Ishikawa (cell line): ENCODE results near the gene TLE6.

Experiments used
- CEBPB ChIP-seq: IDR thresholded peaks from 2 replicates; pipeline ENCODE4 v1.6.1; 2012
- CREB1 ChIP-seq: IDR thresholded peaks from 2 replicates; pipeline ENCODE4 v1.6.1; 2012; ENCODE audit warnings: low read depth
- EGR1 ChIP-seq: IDR thresholded peaks from 2 replicates; pipeline ENCODE4 v1.6.1; 2012
- EP300 ChIP-seq: IDR thresholded peaks from 2 replicates; pipeline ENCODE4 v1.6.1; 2012; ENCODE audit warnings: borderline replicate concordance
- FOXM1 ChIP-seq: IDR thresholded peaks from 2 replicates; pipeline ENCODE4 v1.6.1; 2012; ENCODE audit warnings: low read depth, borderline replicate concordance
- NFIC ChIP-seq: IDR thresholded peaks from 2 replicates; pipeline ENCODE4 v1.6.1; 2012
- RAD21 ChIP-seq: IDR thresholded peaks from 2 replicates; pipeline ENCODE4 v1.6.1; 2012; ENCODE audit warnings: low read depth
- TAF1 ChIP-seq: IDR thresholded peaks from 2 replicates; pipeline ENCODE4 v1.6.1; 2012; ENCODE audit warnings: low read depth, mild to moderate bottlenecking
- TCF12 ChIP-seq: IDR thresholded peaks from 2 replicates; pipeline ENCODE4 v1.6.1; 2012; ENCODE audit warnings: low read depth
- TEAD4 ChIP-seq: IDR thresholded peaks from 2 replicates; pipeline ENCODE4 v1.6.1; 2012
- YY1 ChIP-seq: IDR thresholded peaks from 2 replicates; pipeline ENCODE4 v1.6.1; 2012; ENCODE audit warnings: low read depth
- ZBTB7A ChIP-seq: IDR thresholded peaks from 2 replicates; pipeline ENCODE4 v1.6.1; 2012; ENCODE audit warnings: low read depth
- TF ChIP-seq, protein P1 (sequence below): IDR thresholded peaks from 2 replicates; pipeline ENCODE4 v1.6.1; 2012; ENCODE audit warnings: low read depth, mild to moderate bottlenecking
- TF ChIP-seq, protein P2 (sequence below): IDR thresholded peaks from 2 replicates; pipeline ENCODE4 v1.6.1; 2012
- TF ChIP-seq, protein P3 (sequence below): IDR thresholded peaks from 2 replicates; pipeline ENCODE4 v1.6.1; 2012

Gene TLE6

DNA sequence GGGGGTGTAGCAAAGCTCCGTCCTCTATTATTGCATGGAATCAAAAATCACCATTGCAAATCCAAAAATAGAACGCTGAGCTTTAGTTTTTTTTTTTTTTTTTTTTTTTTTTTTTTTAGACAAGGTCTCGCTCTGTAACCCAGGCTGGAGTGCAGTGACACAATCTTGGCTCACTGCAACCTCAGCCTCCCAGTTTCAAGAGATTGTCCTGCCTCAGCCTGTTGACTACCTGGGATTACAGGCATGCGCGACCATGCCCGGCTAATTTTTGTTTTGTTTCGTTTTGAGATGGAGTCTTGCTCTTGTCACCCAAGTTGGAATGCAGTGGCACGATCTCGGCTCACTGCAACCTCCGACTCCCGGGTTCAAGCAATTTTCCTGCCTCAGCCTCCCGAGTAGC lies 17.2 kb upstream of the TLE6 start:
- TF ChIP-seq RAD21, result no peak
- no peak for TF ChIP-seq YY1

DNA sequence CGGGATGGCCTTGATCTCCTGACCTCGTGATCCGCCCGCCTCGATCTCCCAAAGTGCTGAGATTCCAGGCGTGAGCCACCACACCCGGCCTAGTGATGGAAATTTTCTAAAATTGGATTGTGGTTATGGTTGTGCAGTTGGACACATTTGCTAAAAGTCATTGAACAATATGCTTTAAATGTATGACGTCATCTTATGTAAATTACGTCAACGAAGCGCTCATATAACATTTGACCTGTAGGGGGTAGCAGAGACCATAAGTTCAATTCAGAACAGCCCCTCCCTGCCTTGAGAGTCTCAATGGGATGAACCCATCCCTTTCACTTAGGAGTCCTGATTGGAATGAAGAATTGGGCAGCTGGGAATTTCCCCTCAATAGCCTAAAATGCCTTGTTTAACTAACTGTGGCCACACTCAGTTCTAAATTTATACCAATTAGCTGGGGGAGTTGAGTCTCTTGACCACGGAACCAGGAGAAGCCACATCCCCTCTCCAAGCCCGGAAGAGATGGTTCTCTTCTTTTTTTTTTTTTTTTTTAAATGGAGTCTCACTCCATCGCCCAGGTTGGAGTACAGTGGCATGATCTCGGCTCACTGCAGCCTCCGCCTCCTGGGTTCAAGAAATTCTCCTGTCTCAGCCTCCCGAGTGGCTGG lies 15.2 kb upstream of the TLE6 start:
- TF ChIP-seq YY1, result no peak
- TF ChIP-seq ZBTB7A, result peak; percentile 58; the same call in 1 of the 2 replicates
- TF ChIP-seq RAD21, result peak; percentile 91
- peak; percentile 94 for TF ChIP-seq CREB1

DNA sequence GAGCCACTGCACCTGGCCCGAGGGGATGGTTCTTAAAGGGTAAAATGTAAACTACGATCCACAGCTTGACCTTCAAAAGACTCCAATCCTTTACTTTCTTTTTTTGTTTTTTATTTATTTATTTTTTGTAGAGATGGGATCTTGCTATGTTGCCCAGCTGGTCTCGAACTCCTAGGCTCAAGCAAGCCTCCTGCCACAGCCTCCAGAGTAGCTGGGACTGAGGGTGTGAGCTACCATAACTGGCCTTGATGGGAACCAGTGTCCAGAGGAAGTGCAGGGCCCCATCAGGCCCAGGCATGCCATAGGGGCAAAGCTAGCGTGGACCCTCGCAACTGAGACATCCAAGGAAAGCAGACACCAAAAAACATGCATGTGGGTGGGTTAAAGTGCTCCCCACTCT lies 14.2 kb upstream of the TLE6 start:
- TF ChIP-seq CREB1 (no peak), TCF12 (no peak), EP300 (no peak), TEAD4 (no peak)
- TF ChIP-seq, protein P1, sequence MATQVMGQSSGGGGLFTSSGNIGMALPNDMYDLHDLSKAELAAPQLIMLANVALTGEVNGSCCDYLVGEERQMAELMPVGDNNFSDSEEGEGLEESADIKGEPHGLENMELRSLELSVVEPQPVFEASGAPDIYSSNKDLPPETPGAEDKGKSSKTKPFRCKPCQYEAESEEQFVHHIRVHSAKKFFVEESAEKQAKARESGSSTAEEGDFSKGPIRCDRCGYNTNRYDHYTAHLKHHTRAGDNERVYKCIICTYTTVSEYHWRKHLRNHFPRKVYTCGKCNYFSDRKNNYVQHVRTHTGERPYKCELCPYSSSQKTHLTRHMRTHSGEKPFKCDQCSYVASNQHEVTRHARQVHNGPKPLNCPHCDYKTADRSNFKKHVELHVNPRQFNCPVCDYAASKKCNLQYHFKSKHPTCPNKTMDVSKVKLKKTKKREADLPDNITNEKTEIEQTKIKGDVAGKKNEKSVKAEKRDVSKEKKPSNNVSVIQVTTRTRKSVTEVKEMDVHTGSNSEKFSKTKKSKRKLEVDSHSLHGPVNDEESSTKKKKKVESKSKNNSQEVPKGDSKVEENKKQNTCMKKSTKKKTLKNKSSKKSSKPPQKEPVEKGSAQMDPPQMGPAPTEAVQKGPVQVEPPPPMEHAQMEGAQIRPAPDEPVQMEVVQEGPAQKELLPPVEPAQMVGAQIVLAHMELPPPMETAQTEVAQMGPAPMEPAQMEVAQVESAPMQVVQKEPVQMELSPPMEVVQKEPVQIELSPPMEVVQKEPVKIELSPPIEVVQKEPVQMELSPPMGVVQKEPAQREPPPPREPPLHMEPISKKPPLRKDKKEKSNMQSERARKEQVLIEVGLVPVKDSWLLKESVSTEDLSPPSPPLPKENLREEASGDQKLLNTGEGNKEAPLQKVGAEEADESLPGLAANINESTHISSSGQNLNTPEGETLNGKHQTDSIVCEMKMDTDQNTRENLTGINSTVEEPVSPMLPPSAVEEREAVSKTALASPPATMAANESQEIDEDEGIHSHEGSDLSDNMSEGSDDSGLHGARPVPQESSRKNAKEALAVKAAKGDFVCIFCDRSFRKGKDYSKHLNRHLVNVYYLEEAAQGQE, result no peak
- TF ChIP-seq, protein P2, sequence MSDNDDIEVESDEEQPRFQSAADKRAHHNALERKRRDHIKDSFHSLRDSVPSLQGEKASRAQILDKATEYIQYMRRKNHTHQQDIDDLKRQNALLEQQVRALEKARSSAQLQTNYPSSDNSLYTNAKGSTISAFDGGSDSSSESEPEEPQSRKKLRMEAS, result no peak

DNA sequence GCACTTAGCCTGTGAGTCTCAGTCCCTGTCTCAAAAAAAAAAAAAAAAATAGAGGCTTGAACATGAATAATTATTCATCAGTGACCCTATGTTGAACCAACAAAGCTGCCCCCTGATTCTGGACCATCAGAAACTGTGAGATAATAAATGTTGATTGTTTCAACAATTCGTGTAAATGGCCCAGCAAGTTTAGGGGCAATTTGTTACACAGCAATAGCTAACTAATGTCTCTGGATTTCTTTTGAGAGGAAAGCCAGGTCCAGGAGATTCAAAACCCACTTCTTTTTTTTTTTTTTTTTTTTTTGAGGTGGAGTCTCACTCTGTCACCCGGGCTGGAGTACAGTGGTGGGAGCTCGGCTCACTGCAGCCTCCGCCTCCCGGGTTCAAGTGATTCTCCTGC lies 12.5 kb upstream of the TLE6 start:
- TF ChIP-seq YY1 (no peak), TEAD4 (no peak), EP300 (no peak), TCF12 (no peak)
- TF ChIP-seq, protein P1, result no peak
- TF ChIP-seq, protein P3, sequence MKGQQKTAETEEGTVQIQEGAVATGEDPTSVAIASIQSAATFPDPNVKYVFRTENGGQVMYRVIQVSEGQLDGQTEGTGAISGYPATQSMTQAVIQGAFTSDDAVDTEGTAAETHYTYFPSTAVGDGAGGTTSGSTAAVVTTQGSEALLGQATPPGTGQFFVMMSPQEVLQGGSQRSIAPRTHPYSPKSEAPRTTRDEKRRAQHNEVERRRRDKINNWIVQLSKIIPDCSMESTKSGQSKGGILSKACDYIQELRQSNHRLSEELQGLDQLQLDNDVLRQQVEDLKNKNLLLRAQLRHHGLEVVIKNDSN, result no peak

DNA sequence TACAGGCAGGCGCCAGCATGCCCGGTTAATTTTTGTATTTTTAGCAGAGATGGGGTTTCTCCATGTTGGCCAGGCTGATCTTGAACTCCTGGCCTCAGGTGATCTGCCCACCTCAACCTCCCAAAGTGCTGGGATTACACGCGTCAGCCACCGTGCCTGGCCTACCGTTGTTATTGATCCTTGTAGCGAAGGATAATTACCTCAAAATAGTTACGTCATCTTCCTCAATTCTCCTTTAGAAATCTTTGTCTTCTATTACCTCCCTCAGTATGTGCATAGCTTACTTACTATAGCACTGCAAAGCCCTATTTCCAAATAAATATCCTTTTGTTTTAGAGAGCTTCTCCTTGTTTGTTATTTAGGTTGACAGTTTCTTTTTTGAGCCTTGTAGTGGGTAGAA lies 9.4 kb upstream of the TLE6 start:
- TF ChIP-seq ZBTB7A (no peak), EP300 (no peak)

DNA sequence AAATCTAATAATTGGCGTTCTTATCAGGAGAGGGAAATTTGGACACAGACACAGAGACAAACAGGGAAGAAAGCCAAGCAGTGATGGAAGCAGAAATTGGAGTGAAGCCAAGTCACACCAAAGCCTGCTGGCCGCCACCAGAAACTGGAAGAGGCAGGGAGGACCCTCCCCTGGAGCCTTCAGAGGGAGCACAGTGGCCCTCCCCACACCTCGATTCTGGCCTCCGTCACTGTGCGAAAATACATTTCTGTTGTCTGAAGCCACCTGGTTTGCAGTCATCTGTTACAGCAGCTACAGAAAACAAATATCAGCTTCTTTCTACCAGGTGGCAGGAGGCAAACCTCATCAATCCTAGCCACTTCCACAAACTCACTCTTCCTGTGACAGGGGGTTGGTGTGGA lies 8.3 kb upstream of the TLE6 start:
- 0 out of 2 replicates have a peak, but pooled peaks have one; percentile 21 for TF ChIP-seq NFIC
- TF ChIP-seq, protein P2, result no peak

DNA sequence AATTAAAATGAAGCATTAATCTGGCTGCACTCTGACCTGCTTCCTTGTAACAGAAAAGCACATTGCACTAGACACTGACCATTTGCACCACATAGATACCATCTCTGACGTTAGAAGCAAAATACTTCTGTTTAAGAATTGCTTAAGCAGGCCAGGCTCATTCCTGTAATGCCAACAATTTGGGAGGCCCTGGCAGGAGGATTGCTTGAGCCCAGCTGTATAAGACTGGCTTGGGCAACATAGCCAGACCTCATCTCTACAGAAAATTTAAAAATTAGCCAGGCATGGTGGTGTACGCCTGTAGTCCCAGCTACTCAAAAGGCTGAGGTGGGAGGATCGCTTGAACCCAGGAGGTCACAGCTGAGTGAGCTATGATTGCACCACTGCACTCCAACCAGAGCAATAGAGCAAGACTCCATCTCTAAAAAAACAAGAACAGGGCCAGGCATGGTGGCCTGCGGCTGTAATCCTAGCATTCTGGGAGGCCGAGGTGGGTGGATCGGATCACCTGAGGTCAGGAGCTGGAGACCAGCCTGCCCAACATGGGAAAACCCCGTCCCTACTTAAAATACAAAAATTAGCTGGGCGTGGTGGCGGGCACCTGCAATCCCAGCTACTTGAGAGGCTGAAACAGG lies 7.0 kb upstream of the TLE6 start:
- TF ChIP-seq TCF12, result no peak
- no peak for TF ChIP-seq RAD21
- TF ChIP-seq FOXM1, result no peak
- TF ChIP-seq NFIC, result no peak
- no peak for TF ChIP-seq ZBTB7A
- TF ChIP-seq EGR1, result no peak
- no peak for TF ChIP-seq CREB1
- no peak for TF ChIP-seq EP300
- TF ChIP-seq CEBPB, result no peak

DNA sequence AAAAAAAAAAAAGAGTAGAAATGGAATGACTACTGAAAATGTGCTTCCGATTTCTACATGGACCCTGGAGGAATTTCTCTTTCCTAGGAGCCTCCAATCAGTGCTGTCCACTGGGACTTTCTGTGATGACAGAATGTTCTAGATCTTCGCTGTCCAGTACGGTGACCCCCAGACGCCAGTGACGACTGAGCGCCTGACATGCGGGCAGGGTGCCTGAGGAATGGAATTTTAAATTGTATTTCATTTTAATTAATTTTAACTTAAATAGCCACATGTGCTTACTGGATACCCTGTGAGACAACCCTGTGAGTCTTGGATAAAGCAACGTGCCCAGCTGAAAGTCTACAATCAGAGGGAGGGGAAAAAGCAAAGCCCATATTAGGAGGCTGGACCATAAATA lies 4.1 kb upstream of the TLE6 start:
- TF ChIP-seq, protein P1, result no peak
- TF ChIP-seq TCF12, result no peak
- TF ChIP-seq TAF1, result no peak
- TF ChIP-seq, protein P3, result no peak
- no peak for TF ChIP-seq EP300
- TF ChIP-seq ZBTB7A, result no peak
- TF ChIP-seq CEBPB, result no peak
- TF ChIP-seq CREB1, result no peak
- no peak for TF ChIP-seq EGR1
- TF ChIP-seq FOXM1, result no peak
- no peak for TF ChIP-seq NFIC
- no peak for TF ChIP-seq RAD21
- no peak for TF ChIP-seq TEAD4
- no peak for TF ChIP-seq YY1
- TF ChIP-seq, protein P2, result no peak
